DOHH2 (cell line): ENCODE data around the gene CELF1.

ENCODE experiments used
- H3F3A ChIP-seq: fragments of 200-600 bp; sonication (generic), shearing (Covaris generic); 2 replicates; pipeline ENCODE4 v1.6.0; 2016; ENCODE audit warnings: antibody characterized with exemption, mild to moderate bottlenecking; ENCODE audit not compliant: control insufficient read depth, insufficient read depth
- H3K27ac ChIP-seq: fragments of 200-600 bp; sonication (generic); 2 replicates; pipeline ENCODE4 v1.5.1; 2014; ENCODE audit warnings: low read depth, mild to moderate bottlenecking, low read length, moderate library complexity
- H3K27me3 ChIP-seq: fragments of 200-600 bp; sonication (generic); 2 replicates; pipeline ENCODE4 v1.6.1; 2014; ENCODE audit warnings: mild to moderate bottlenecking, low read length, mixed read lengths; ENCODE audit not compliant: control insufficient read depth
- H3K36me3 ChIP-seq: fragments of 200-600 bp; sonication (generic); 2 replicates; pipeline ENCODE4 v1.6.1; 2014; ENCODE audit warnings: mild to moderate bottlenecking, low read length, moderate library complexity, mixed read lengths; ENCODE audit not compliant: control insufficient read depth
- H3K4me1 ChIP-seq: fragments of 200-600 bp; sonication (generic); 2 replicates; pipeline ENCODE4 v1.6.1; 2014; ENCODE audit warnings: mild to moderate bottlenecking, low read length, mixed read lengths; ENCODE audit not compliant: control insufficient read depth
- H3K4me2 ChIP-seq: fragments of 200-600 bp; sonication (generic); 2 replicates; pipeline ENCODE4 v1.6.0; 2014; ENCODE audit warnings: mild to moderate bottlenecking, low read length, moderate library complexity
- H3K4me3 ChIP-seq: fragments of 200-600 bp; sonication (generic); 2 replicates; pipeline ENCODE4 v1.5.1; 2014; ENCODE audit warnings: mild to moderate bottlenecking, low read length, mixed read lengths
- H3K79me2 ChIP-seq: fragments of 200-600 bp; sonication (generic); 2 replicates; pipeline ENCODE4 v1.6.1; 2014; ENCODE audit warnings: mild to moderate bottlenecking, low read length, mixed read lengths; ENCODE audit not compliant: control insufficient read depth
- H3K9me2 ChIP-seq: fragments of 200-600 bp; sonication (generic); replicated peaks from 2 replicates; pipeline ENCODE4 v1.6.1; 2014; ENCODE audit warnings: mild to moderate bottlenecking, low read length, mixed read lengths; ENCODE audit not compliant: control insufficient read depth
- H3K9me3 ChIP-seq: fragments of 200-600 bp; sonication (generic); 2 replicates; pipeline ENCODE4 v1.6.1; 2014; ENCODE audit warnings: antibody characterized with exemption, low read length, mixed read lengths; ENCODE audit not compliant: control insufficient read depth, insufficient read depth
- H4K20me1 ChIP-seq: fragments of 200-600 bp; sonication (generic); 2 replicates; pipeline ENCODE4 v1.6.0; 2014; ENCODE audit warnings: low read depth, mild to moderate bottlenecking, antibody characterized with exemption, low read length, moderate library complexity; ENCODE audit not compliant: control insufficient read depth, insufficient read depth
- CTCF ChIP-seq: fragments of 200-600 bp; sonication (generic); IDR thresholded peaks from one replicate; pipeline ENCODE4 v1.5.1; 2014; ENCODE audit warnings: antibody characterized with exemption, mild to moderate bottlenecking, low read depth, low read length; ENCODE audit not compliant: poor library complexity, severe bottlenecking
- EZH2phosphoT487 ChIP-seq: fragments of 200-600 bp; sonication (generic); IDR thresholded peaks from 2 replicates; pipeline ENCODE4 v1.6.1; 2017; ENCODE audit warnings: borderline replicate concordance, mild to moderate bottlenecking, antibody characterized with exemption, low read length, moderate library complexity, mixed read lengths

The CELF1 gene

DNA sequence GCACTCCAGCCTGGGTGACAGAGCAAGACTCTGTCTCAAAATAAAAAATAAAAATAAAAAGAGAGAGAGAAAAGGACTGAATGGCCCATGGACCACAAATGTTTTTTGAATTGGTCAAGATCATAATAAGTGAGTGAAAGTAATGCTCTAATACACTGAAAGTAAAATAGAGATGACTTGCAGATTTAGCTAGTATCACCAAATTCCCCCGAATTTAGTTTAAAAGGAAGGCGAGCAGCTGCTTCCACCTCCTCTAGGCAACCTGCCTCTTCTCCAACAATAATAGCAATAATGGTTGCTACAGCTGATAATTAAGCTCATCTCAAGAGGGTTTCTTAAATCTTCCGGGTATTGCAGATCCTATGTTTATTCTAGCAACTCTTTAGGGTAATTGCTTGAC, 36.8 kb downstream of the CELF1 start:
- Histone ChIP-seq H3F3A (peaks cover 6% of the 10 kb centered on the region; the same call in 1 of the 2 replicates), H3K4me2 (no peak overlapping the region), H3K4me3 (no peak overlapping the region), H3K9me3 (no peaks in the 10 kb centered on the region), H3K4me1 (peaks cover 70% of the 10 kb centered on the region), H4K20me1 (peaks cover 8% of the 10 kb centered on the region), H3K27me3 (no peaks in the 10 kb centered on the region), H3K27ac (no peak overlapping the region), H3K79me2 (peaks cover 100% of the 10 kb centered on the region), H3K9me2 (no peaks in the 10 kb centered on the region), H3K36me3 (peaks cover 29% of the 10 kb centered on the region)
- TF ChIP-seq EZH2phosphoT487 (no peak), CTCF (no peak)

- TF ChIP-seq EZH2phosphoT487: no peak
- Histone ChIP-seq H3K4me1 (peaks cover 72% of the 10 kb centered on the region), H3K9me3 (no peaks in the 10 kb centered on the region), H3K9me2 (no peaks in the 10 kb centered on the region), H4K20me1 (peaks cover 13% of the 10 kb centered on the region), H3K79me2 (peaks cover 100% of the 10 kb centered on the region), H3K27me3 (no peaks in the 10 kb centered on the region), H3K4me2 (peak overlapping the region; percentile 31), H3K36me3 (peaks cover 37% of the 10 kb centered on the region), H3K4me3 (0 out of 2 replicates have a peak overlapping the region, but pooled peaks have one; percentile 6), H3F3A (peaks cover 6% of the 10 kb centered on the region; the same call in 1 of the 2 replicates), H3K27ac (no peak overlapping the region)
These were observed 37.9 kb downstream of the CELF1 start for GRCh38 chr11:47514825-47515647.

DNA sequence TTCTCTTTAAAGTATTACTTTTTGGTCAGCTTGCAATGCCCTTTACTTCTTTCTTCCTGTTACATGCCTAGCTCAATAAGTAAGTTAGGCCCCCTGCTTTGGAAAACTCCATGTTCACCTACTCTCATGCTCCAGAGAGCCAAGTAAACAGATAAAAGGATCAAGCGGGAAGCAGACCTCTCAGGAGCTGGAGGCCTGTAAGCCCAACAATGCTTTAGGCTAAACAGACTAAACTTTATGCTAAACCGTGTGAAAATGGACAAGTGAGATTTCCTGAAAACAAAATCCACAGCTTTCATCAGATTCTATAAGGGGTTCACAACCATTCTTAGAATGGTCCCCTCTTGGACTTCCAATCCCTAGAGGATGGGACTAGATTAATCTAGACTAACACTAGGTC, 40.2 kb downstream of the CELF1 start:
- Histone ChIP-seq H3F3A (0 out of 2 replicates have a peak, but pooled peaks cover 6% of the 10 kb centered on the region), H3K27me3 (no peaks in the 10 kb centered on the region), H3K79me2 (peaks cover 100% of the 10 kb centered on the region), H3K9me2 (no peaks in the 10 kb centered on the region), H3K27ac (peak overlapping the region; percentile 28; the same call in 1 of the 2 replicates), H3K9me3 (no peaks in the 10 kb centered on the region), H3K4me1 (peaks cover 69% of the 10 kb centered on the region), H3K36me3 (peaks cover 30% of the 10 kb centered on the region), H4K20me1 (peaks cover 9% of the 10 kb centered on the region), H3K4me2 (peak overlapping the region; percentile 38), H3K4me3 (no peak overlapping the region)
- no peak for TF ChIP-seq EZH2phosphoT487

- Histone ChIP-seq H3K9me2 (no peaks in the 10 kb centered on the region), H3K36me3 (peaks cover 36% of the 10 kb centered on the region), H3K27ac (no peak overlapping the region), H3K4me1 (peaks cover 72% of the 10 kb centered on the region), H3K79me2 (peaks cover 100% of the 10 kb centered on the region), H3K27me3 (no peaks in the 10 kb centered on the region), H3K9me3 (no peaks in the 10 kb centered on the region), H3K4me3 (no peak overlapping the region), H3K4me2 (no peak overlapping the region), H3F3A (peaks cover 6% of the 10 kb centered on the region; the same call in 1 of the 2 replicates), H4K20me1 (peaks cover 10% of the 10 kb centered on the region)
- TF ChIP-seq CTCF: no peak
- no peak for TF ChIP-seq EZH2phosphoT487
These were observed 41.0 kb downstream of the CELF1 start for GRCh38 chr11:47511917-47512316.
